GM23248 (cell line): Measurements from ENCODE around the gene NCAPD2. TPM values are rescaled to one million over a fixed set of nuclear protein-coding genes. Genes with fewer than 3 reads are reported as not detected.
A peak's percentile ranks its signal among the peaks of the same experiment; 100 is the strongest.
"Not testable (repeated sequence)": the region's sequence is repeated elsewhere in the genome, so short reads cannot be mapped to it uniquely, and the experiment has no call there.

Experiments
- DNase-seq: peaks from one replicate; pipeline ENCODE4 v3.0.0-alpha.2; 2015
- H2AFZ ChIP-seq: fragments of 200-600 bp; sonication (generic); 2 replicates; pipeline ENCODE4 v1.6.1; 2016; ENCODE audit warnings: antibody characterized with exemption
- H3F3A ChIP-seq: fragments of 200-600 bp; sonication (generic); 2 replicates; pipeline ENCODE4 v1.6.1; 2016; ENCODE audit warnings: mild to moderate bottlenecking, antibody characterized with exemption, mixed run types; ENCODE audit not compliant: insufficient read depth
- H3K27ac ChIP-seq: fragments of 200-600 bp; sonication (generic); 2 replicates; pipeline ENCODE4 v1.5.1; 2016; ENCODE audit warnings: mild to moderate bottlenecking
- H3K27me3 ChIP-seq: fragments of 200-600 bp; sonication (generic); replicated peaks from 2 replicates; pipeline ENCODE4 v1.6.1; 2016; ENCODE audit warnings: mild to moderate bottlenecking; ENCODE audit not compliant: insufficient read depth
- H3K36me3 ChIP-seq: fragments of 200-600 bp; sonication (generic); 2 replicates; pipeline ENCODE4 v1.6.1; 2016; ENCODE audit warnings: low read depth, mild to moderate bottlenecking
- H3K4me1 ChIP-seq: fragments of 200-600 bp; sonication (generic); 2 replicates; pipeline ENCODE4 v1.6.1; 2016; ENCODE audit warnings: mild to moderate bottlenecking; ENCODE audit not compliant: insufficient read depth
- H3K4me2 ChIP-seq: fragments of 200-600 bp; sonication (generic); one replicate; pipeline ENCODE4 v1.6.1; 2016; ENCODE audit warnings: mild to moderate bottlenecking; ENCODE audit not compliant: unreplicated experiment
- H3K4me3 ChIP-seq: fragments of 200-600 bp; sonication (generic); 2 replicates; pipeline ENCODE4 v1.5.1; 2016; ENCODE audit warnings: mild to moderate bottlenecking
- H3K79me2 ChIP-seq: fragments of 200-600 bp; sonication (generic); 2 replicates; pipeline ENCODE4 v1.6.1; 2016; ENCODE audit warnings: mild to moderate bottlenecking; ENCODE audit not compliant: insufficient read depth
- H3K9ac ChIP-seq: fragments of 200-600 bp; sonication (generic); 2 replicates; pipeline ENCODE4 v1.6.1; 2016; ENCODE audit warnings: mild to moderate bottlenecking
- H3K9me2 ChIP-seq: fragments of 200-600 bp; sonication (generic); 2 replicates; pipeline ENCODE4 v1.6.1; 2016; ENCODE audit warnings: mixed run types, mild to moderate bottlenecking, moderate library complexity; ENCODE audit not compliant: insufficient read depth
- H3K9me3 ChIP-seq: fragments of 200-600 bp; sonication (generic); one replicate; pipeline ENCODE4 v1.6.1; 2017; ENCODE audit warnings: low read depth
- H4K20me1 ChIP-seq: fragments of 200-600 bp; sonication (generic); 2 replicates; pipeline ENCODE4 v1.6.0; 2016; ENCODE audit not compliant: insufficient read depth
- EZH2 ChIP-seq: fragments of 200-600 bp; sonication (generic); IDR thresholded peaks from 2 replicates; pipeline ENCODE4 v1.6.1; 2018; ENCODE audit warnings: antibody characterized with exemption, mild to moderate bottlenecking; ENCODE audit not compliant: insufficient read depth, poor library complexity, severe bottlenecking
- EZH2phosphoT487 ChIP-seq: fragments of 200-600 bp; sonication (generic); IDR thresholded peaks from 2 replicates; pipeline ENCODE4 v1.6.1; 2018; ENCODE audit warnings: antibody characterized with exemption, moderate library complexity, mild to moderate bottlenecking, low read depth; ENCODE audit not compliant: insufficient read depth
- WGBS, 2 experiments: methylation state at CpG; one replicate each; pipeline ENCODE4 v1.1.6; 2015 to 2017; ENCODE audit warnings: low lambda C conversion rate in 2 of 2, low coverage in 1 of 2; ENCODE audit errors: missing lambda C conversion rate in 2 of 2; 5-methylcytosine and 5-hydroxymethylcytosine counted together
- in situ Hi-C: fragments of 300-500 bp; cut with MboI; formaldehyde crosslinking; loops from 2 replicates; pipeline ENCODE4 v1.15.0; 2020
- polyA plus RNA-seq: library from polyadenylated mRNA; unstranded; fragments of >200 nt; fragmentation: Nextera tagmentation; extraction: Ambion mirVana; gene quantifications from 2 replicates; pipeline ENCODE4 v1.2.1, GENCODE V29; 2016
- total RNA-seq: library from RNA; depleted of rRNA; stranded (reverse); fragments of >200 nt; shearing (Covaris generic); gene quantifications from 2 replicates; pipeline ENCODE4 v1.2.3, GENCODE V29; 2014

Gene NCAPD2
- total and polyA plus RNA-seq, 2 experiments from 2014 or later, result 15.5 to 26.3 TPM

DNA sequence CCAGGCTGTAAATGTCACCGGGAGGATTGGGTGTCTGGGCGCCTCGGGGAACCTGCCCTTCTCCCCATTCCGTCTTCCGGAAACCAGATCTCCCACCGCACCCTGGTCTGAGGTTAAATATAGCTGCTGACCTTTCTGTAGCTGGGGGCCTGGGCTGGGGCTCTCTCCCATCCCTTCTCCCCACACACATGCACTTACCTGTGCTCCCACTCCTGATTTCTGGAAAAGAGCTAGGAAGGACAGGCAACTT lies 41.7 kb downstream of the NCAPD2 start:
- peaks cover 37% of the 10 kb centered on the region for H3K36me3 ChIP-seq
- H2AFZ ChIP-seq, result no peak overlapping the region
- peak overlapping the region; percentile 96 for H3K9ac ChIP-seq
- peak overlapping the region; percentile 96 for H3K27ac ChIP-seq
- no peaks in the 10 kb centered on the region for H3K9me3 ChIP-seq
- H3K9me2 ChIP-seq, result no peaks in the 10 kb centered on the region
- in situ Hi-C loops, result no loop called here
- H3F3A ChIP-seq, result peaks cover 73% of the 10 kb centered on the region
- H3K79me2 ChIP-seq, result peaks cover 42% of the 10 kb centered on the region
- H3K4me1 ChIP-seq, result peaks cover 38% of the 10 kb centered on the region
- H3K4me2 ChIP-seq, result peak overlapping the region; percentile 95
- H4K20me1 ChIP-seq, result peaks cover 13% of the 10 kb centered on the region
- H3K27me3 ChIP-seq, result no peaks in the 10 kb centered on the region
- H3K4me3 ChIP-seq, result peak overlapping the region; percentile 96
- DNase-seq, result no peak
- TF ChIP-seq EZH2 (no peak), EZH2phosphoT487 (no peak)
- 0 to 4% methylated on average over 6 of the region's 6 CpGs for WGBS, 2 experiments

DNA sequence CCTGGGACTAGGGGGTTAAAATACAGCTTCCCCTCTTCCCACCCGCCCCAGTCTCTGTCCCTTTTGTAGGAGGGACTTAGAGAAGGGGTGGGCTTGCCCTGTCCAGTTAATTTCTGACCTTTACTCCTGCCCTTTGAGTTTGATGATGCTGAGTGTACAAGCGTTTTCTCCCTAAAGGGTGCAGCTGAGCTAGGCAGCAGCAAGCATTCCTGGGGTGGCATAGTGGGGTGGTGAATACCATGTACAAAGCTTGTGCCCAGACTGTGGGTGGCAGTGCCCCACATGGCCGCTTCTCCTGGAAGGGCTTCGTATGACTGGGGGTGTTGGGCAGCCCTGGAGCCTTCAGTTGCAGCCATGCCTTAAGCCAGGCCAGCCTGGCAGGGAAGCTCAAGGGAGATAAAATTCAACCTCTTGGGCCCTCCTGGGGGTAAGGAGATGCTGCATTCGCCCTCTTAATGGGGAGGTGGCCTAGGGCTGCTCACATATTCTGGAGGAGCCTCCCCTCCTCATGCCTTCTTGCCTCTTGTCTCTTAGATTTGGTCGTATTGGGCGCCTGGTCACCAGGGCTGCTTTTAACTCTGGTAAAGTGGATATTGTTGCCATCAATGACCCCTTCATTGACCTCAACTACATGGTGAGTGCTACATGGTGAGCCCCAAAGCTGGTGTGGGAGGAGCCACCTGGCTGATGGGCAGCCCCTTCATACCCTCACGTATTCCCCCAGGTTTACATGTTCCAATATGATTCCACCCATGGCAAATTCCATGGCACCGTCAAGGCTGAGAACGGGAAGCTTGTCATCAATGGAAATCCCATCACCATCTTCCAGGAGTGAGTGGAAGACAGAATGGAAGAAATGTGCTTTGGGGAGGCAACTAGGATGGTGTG lies 42.3 kb downstream of the NCAPD2 start:
- Histone ChIP-seq H3K4me3 (peak overlapping the region; percentile 96), H3F3A (peaks cover 72% of the 10 kb centered on the region), H3K9me2 (no peaks in the 10 kb centered on the region), H3K27me3 (no peaks in the 10 kb centered on the region), H2AFZ (no peak overlapping the region), H3K36me3 (peaks cover 33% of the 10 kb centered on the region), H3K79me2 (peaks cover 44% of the 10 kb centered on the region), H3K9me3 (no peaks in the 10 kb centered on the region), H3K9ac (peak overlapping the region; percentile 96), H4K20me1 (peaks cover 13% of the 10 kb centered on the region), H3K4me1 (peaks cover 43% of the 10 kb centered on the region), H3K27ac (peak overlapping the region; percentile 96), H3K4me2 (peak overlapping the region; percentile 95)
- TF ChIP-seq EZH2phosphoT487 (no peak), EZH2 (no peak)
- in situ Hi-C loops, result no loop called here
- 29 to 32% methylated on average over 10 of the region's 10 CpGs for WGBS, 2 experiments
- peak; percentile 29 for DNase-seq

DNA sequence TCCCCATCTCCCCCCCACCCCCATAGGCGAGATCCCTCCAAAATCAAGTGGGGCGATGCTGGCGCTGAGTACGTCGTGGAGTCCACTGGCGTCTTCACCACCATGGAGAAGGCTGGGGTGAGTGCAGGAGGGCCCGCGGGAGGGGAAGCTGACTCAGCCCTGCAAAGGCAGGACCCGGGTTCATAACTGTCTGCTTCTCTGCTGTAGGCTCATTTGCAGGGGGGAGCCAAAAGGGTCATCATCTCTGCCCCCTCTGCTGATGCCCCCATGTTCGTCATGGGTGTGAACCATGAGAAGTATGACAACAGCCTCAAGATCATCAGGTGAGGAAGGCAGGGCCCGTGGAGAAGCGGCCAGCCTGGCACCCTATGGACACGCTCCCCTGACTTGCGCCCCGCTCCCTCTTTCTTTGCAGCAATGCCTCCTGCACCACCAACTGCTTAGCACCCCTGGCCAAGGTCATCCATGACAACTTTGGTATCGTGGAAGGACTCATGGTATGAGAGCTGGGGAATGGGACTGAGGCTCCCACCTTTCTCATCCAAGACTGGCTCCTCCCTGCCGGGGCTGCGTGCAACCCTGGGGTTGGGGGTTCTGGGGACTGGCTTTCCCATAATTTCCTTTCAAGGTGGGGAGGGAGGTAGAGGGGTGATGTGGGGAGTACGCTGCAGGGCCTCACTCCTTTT lies 43.1 kb downstream of the NCAPD2 start:
- no peaks in the 10 kb centered on the region for H3K9me3 ChIP-seq
- 57 to 61% methylated on average over 17 to 19 of the region's 19 CpGs for WGBS, 2 experiments
- no peaks in the 10 kb centered on the region for H3K9me2 ChIP-seq
- peaks cover 74% of the 10 kb centered on the region for H3F3A ChIP-seq
- peaks cover 13% of the 10 kb centered on the region for H4K20me1 ChIP-seq
- peak overlapping the region; percentile 96 for H3K9ac ChIP-seq
- peak overlapping the region; percentile 96 for H3K27ac ChIP-seq
- TF ChIP-seq EZH2 (no peak), EZH2phosphoT487 (no peak)
- H2AFZ ChIP-seq, result no peak overlapping the region
- in situ Hi-C loops, result no loop called here
- DNase-seq, result peak; percentile 56
- peak overlapping the region; percentile 96 for H3K4me3 ChIP-seq
- peaks cover 53% of the 10 kb centered on the region for H3K79me2 ChIP-seq
- H3K36me3 ChIP-seq, result peaks cover 30% of the 10 kb centered on the region
- H3K4me2 ChIP-seq, result peak overlapping the region; percentile 95
- H3K27me3 ChIP-seq, result no peaks in the 10 kb centered on the region
- H3K4me1 ChIP-seq, result peaks cover 41% of the 10 kb centered on the region

DNA sequence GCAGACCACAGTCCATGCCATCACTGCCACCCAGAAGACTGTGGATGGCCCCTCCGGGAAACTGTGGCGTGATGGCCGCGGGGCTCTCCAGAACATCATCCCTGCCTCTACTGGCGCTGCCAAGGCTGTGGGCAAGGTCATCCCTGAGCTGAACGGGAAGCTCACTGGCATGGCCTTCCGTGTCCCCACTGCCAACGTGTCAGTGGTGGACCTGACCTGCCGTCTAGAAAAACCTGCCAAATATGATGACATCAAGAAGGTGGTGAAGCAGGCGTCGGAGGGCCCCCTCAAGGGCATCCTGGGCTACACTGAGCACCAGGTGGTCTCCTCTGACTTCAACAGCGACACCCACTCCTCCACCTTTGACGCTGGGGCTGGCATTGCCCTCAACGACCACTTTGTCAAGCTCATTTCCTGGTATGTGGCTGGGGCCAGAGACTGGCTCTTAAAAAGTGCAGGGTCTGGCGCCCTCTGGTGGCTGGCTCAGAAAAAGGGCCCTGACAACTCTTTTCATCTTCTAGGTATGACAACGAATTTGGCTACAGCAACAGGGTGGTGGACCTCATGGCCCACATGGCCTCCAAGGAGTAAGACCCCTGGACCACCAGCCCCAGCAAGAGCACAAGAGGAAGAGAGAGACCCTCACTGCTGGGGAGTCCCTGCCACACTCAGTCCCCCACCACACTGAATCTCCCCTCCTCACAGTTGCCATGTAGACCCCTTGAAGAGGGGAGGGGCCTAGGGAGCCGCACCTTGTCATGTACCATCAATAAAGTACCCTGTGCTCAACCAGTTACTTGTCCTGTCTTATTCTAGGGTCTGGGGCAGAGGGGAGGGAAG lies 43.9 kb downstream of the NCAPD2 start:
- Histone ChIP-seq H3K4me3 (peak overlapping the region; percentile 96), H3F3A (peaks cover 79% of the 10 kb centered on the region), H3K36me3 (peaks cover 30% of the 10 kb centered on the region), H4K20me1 (peaks cover 13% of the 10 kb centered on the region), H3K4me2 (peak overlapping the region; percentile 95), H3K79me2 (peaks cover 60% of the 10 kb centered on the region), H3K9ac (peak overlapping the region; percentile 96), H3K27ac (peak overlapping the region; percentile 96), H3K4me1 (peaks cover 36% of the 10 kb centered on the region)
- H3K9me3 ChIP-seq, H2AFZ ChIP-seq, H3K9me2 ChIP-seq, in situ Hi-C loops, H3K27me3 ChIP-seq: not testable (repeated sequence)
- DNase-seq, result peak; percentile 82
- WGBS, 2 experiments, result 29 to 35% methylated on average over 17 of the region's 17 CpGs
